ENCODE results near the gene PIP4P1. TPM values are rescaled to one million over a fixed set of nuclear protein-coding genes. Genes with fewer than 3 reads are reported as not detected.

Gene PIP4P1
- total and polyA plus RNA-seq, 2 of the 13 experiments (the other 11 are each of a cell fraction or from before 2014, with no cell fraction given), result 33.4 to 47.0 TPM

DNA sequence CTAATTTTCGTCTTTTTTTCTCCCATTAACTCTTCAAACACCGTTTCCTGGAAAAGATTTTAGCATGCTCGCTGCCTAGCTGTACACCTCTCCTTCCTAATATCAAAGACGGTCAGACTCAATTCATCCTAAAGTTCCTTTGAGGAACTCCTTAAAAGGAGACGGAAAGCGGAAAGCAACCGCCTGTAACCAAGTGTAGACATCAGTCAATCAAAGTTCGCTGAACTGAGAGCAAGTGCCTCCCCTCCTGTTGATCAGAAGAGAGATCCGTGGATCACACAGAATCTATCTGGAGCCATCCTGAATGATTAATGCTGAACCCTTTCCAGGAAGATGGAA lies 47.5 kb downstream of the PIP4P1 start (continued):
- TF ChIP-seq DNMT1 (CRISPR knock-in tag; IDR thresholded peaks at IDR 0.05) (no peak), ZNF652 (CRISPR knock-in tag; IDR thresholded peaks at IDR 0.05; ENCODE audit: borderline replicate concordance, low read depth) (peak; percentile 89), CHD2 (IDR thresholded peaks at IDR 0.05; ENCODE audit: low read depth, low read length) (no peak), PLRG1 (conservative IDR thresholded peaks at IDR 0.05) (no peak), HNRNPK (IDR thresholded peaks at IDR 0.05; ENCODE audit: low read depth, low read length, poor library complexity, severe bottlenecking) (no peak), PCBP1 (IDR thresholded peaks at IDR 0.05; ENCODE audit: borderline replicate concordance, low read depth, low read length) (no peak), PHB2 (IDR thresholded peaks at IDR 0.05; ENCODE audit: partially characterized antibody) (no peak), ZNF136 (CRISPR knock-in tag; IDR thresholded peaks at IDR 0.05; ENCODE audit: low read depth) (no peak), HNRNPL (IDR thresholded peaks at IDR 0.05; ENCODE audit: low read depth, low read length) (no peak)
- TF ChIP-seq, protein P1, sequence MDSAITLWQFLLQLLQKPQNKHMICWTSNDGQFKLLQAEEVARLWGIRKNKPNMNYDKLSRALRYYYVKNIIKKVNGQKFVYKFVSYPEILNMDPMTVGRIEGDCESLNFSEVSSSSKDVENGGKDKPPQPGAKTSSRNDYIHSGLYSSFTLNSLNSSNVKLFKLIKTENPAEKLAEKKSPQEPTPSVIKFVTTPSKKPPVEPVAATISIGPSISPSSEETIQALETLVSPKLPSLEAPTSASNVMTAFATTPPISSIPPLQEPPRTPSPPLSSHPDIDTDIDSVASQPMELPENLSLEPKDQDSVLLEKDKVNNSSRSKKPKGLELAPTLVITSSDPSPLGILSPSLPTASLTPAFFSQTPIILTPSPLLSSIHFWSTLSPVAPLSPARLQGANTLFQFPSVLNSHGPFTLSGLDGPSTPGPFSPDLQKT (CRISPR knock-in tag; IDR thresholded peaks at IDR 0.05; ENCODE audit: borderline replicate concordance), result no peak
- TF ChIP-seq, protein P2, sequence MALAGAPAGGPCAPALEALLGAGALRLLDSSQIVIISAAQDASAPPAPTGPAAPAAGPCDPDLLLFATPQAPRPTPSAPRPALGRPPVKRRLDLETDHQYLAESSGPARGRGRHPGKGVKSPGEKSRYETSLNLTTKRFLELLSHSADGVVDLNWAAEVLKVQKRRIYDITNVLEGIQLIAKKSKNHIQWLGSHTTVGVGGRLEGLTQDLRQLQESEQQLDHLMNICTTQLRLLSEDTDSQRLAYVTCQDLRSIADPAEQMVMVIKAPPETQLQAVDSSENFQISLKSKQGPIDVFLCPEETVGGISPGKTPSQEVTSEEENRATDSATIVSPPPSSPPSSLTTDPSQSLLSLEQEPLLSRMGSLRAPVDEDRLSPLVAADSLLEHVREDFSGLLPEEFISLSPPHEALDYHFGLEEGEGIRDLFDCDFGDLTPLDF (CRISPR knock-in tag; IDR thresholded peaks at IDR 0.05), result no peak
- TF ChIP-seq, protein P3, sequence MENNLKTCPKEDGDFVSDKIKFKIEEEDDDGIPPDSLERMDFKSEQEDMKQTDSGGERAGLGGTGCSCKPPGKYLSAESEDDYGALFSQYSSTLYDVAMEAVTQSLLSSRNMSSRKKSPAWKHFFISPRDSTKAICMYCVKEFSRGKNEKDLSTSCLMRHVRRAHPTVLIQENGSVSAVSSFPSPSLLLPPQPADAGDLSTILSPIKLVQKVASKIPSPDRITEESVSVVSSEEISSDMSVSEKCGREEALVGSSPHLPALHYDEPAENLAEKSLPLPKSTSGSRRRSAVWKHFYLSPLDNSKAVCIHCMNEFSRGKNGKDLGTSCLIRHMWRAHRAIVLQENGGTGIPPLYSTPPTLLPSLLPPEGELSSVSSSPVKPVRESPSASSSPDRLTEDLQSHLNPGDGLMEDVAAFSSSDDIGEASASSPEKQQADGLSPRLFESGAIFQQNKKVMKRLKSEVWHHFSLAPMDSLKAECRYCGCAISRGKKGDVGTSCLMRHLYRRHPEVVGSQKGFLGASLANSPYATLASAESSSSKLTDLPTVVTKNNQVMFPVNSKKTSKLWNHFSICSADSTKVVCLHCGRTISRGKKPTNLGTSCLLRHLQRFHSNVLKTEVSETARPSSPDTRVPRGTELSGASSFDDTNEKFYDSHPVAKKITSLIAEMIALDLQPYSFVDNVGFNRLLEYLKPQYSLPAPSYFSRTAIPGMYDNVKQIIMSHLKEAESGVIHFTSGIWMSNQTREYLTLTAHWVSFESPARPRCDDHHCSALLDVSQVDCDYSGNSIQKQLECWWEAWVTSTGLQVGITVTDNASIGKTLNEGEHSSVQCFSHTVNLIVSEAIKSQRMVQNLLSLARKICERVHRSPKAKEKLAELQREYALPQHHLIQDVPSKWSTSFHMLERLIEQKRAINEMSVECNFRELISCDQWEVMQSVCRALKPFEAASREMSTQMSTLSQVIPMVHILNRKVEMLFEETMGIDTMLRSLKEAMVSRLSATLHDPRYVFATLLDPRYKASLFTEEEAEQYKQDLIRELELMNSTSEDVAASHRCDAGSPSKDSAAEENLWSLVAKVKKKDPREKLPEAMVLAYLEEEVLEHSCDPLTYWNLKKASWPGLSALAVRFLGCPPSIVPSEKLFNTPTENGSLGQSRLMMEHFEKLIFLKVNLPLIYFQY (CRISPR knock-in tag; IDR thresholded peaks at IDR 0.05; ENCODE audit: borderline replicate concordance), result 0 out of 2 replicates have a peak, but pooled peaks have one; percentile 9
- TF ChIP-seq, protein P4, sequence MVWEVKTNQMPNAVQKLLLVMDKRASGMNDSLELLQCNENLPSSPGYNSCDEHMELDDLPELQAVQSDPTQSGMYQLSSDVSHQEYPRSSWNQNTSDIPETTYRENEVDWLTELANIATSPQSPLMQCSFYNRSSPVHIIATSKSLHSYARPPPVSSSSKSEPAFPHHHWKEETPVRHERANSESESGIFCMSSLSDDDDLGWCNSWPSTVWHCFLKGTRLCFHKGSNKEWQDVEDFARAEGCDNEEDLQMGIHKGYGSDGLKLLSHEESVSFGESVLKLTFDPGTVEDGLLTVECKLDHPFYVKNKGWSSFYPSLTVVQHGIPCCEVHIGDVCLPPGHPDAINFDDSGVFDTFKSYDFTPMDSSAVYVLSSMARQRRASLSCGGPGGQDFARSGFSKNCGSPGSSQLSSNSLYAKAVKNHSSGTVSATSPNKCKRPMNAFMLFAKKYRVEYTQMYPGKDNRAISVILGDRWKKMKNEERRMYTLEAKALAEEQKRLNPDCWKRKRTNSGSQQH (CRISPR knock-in tag; IDR thresholded peaks at IDR 0.05; ENCODE audit: low read depth), result no peak
